ACC112 (cell line): Measurements from ENCODE around the gene OR56A4.

Experiments
- H2AFZ ChIP-seq: fragments of 200-600 bp; sonication (generic); one replicate; pipeline ENCODE4 v1.6.0; 2017; ENCODE audit warnings: antibody characterized with exemption, low read length; ENCODE audit not compliant: unreplicated experiment
- H3K27ac ChIP-seq: fragments of 200-600 bp; sonication (generic); 2 replicates; pipeline ENCODE4 v1.5.1; 2014; ENCODE audit warnings: low read depth, mild to moderate bottlenecking, antibody characterized with exemption, low read length, moderate library complexity
- H3K27me3 ChIP-seq: fragments of 200-600 bp; sonication (generic); 2 replicates; pipeline ENCODE4 v1.6.1; 2014; ENCODE audit warnings: mild to moderate bottlenecking, antibody characterized with exemption, low read length, moderate library complexity, mixed read lengths; ENCODE audit not compliant: insufficient read depth
- H3K36me3 ChIP-seq: fragments of 200-600 bp; sonication (generic); 2 replicates; pipeline ENCODE4 v1.6.1; 2016; ENCODE audit warnings: mild to moderate bottlenecking, antibody characterized with exemption, low read length, moderate library complexity, mixed read lengths; ENCODE audit not compliant: insufficient read depth
- H3K4me1 ChIP-seq: fragments of 200-600 bp; sonication (generic); one replicate; pipeline ENCODE4 v1.6.1; 2016; ENCODE audit warnings: low read length, mixed read lengths; ENCODE audit not compliant: insufficient read depth, unreplicated experiment, control insufficient read depth
- H3K4me3 ChIP-seq: fragments of 200-600 bp; sonication (generic); 2 replicates; pipeline ENCODE4 v1.5.1; 2014; ENCODE audit warnings: mild to moderate bottlenecking, low read depth, low read length
- H3K79me2 ChIP-seq: fragments of 200-600 bp; sonication (generic); one replicate; pipeline ENCODE4 v1.6.0; 2016; ENCODE audit warnings: low read length; ENCODE audit not compliant: control insufficient read depth, unreplicated experiment, insufficient read depth

Gene OR56A4

GRCh38 chr11:6006395-6006794 is 351 bp downstream of the OR56A4 start:
- no peak overlapping the region for H2AFZ ChIP-seq
- no peaks in the 10 kb centered on the region for H3K4me1 ChIP-seq
- no peak overlapping the region for H3K4me3 ChIP-seq
- no peaks in the 10 kb centered on the region for H3K36me3 ChIP-seq
- H3K79me2 ChIP-seq = no peaks in the 10 kb centered on the region
- H3K27ac ChIP-seq = no peak overlapping the region
- peaks cover 7% of the 10 kb centered on the region; the same call in 1 of the 2 replicates for H3K27me3 ChIP-seq

- Histone ChIP-seq H3K4me3 (no peak overlapping the region), H3K27me3 (peaks cover 4% of the 10 kb centered on the region; the same call in 1 of the 2 replicates), H3K36me3 (no peaks in the 10 kb centered on the region), H3K4me1 (no peaks in the 10 kb centered on the region), H3K79me2 (no peaks in the 10 kb centered on the region), H2AFZ (no peak overlapping the region), H3K27ac (no peak overlapping the region)
Observed at GRCh38 chr11:6002202-6002699, 4.5 kb downstream of the OR56A4 start.

GRCh38 chr11:5994791-5995190 is 12.0 kb downstream of the OR56A4 start:
- no peaks in the 10 kb centered on the region for H3K79me2 ChIP-seq
- H3K4me1 ChIP-seq = no peaks in the 10 kb centered on the region
- no peaks in the 10 kb centered on the region for H3K27me3 ChIP-seq
- no peak overlapping the region for H3K27ac ChIP-seq
- no peaks in the 10 kb centered on the region for H3K36me3 ChIP-seq
- no peak overlapping the region for H3K4me3 ChIP-seq
- no peak overlapping the region for H2AFZ ChIP-seq

GRCh38 chr11:5992604-5993251 is 14.0 kb downstream of the OR56A4 start:
- H3K4me1 ChIP-seq = no peaks in the 10 kb centered on the region
- no peak overlapping the region for H3K4me3 ChIP-seq
- H3K79me2 ChIP-seq = no peaks in the 10 kb centered on the region
- no peak overlapping the region for H2AFZ ChIP-seq
- H3K27me3 ChIP-seq = no peaks in the 10 kb centered on the region
- no peak overlapping the region for H3K27ac ChIP-seq
- no peaks in the 10 kb centered on the region for H3K36me3 ChIP-seq

GRCh38 chr11:5992150-5992549 is 14.6 kb downstream of the OR56A4 start:
- Histone ChIP-seq H3K4me1 (no peaks in the 10 kb centered on the region), H3K79me2 (no peaks in the 10 kb centered on the region), H3K27me3 (no peaks in the 10 kb centered on the region), H2AFZ (no peak overlapping the region), H3K36me3 (no peaks in the 10 kb centered on the region), H3K27ac (no peak overlapping the region), H3K4me3 (no peak overlapping the region)

- Histone ChIP-seq H3K36me3 (no peaks in the 10 kb centered on the region), H3K4me3 (no peak overlapping the region), H2AFZ (no peak overlapping the region), H3K27ac (no peak overlapping the region), H3K27me3 (no peaks in the 10 kb centered on the region), H3K4me1 (no peaks in the 10 kb centered on the region), H3K79me2 (no peaks in the 10 kb centered on the region)
Observed at GRCh38 chr11:5989203-5989602, 17.5 kb downstream of the OR56A4 start.

GRCh38 chr11:5986885-5987284 is 19.9 kb downstream of the OR56A4 start, which contains the start of gene OR52L1:
OR52L1 (minus strand) TSS chr11:5986985; CDS start chr11:5986930, 55 bp downstream.
- no peaks in the 10 kb centered on the region for H3K4me1 ChIP-seq
- H3K36me3 ChIP-seq = no peaks in the 10 kb centered on the region
- H3K27me3 ChIP-seq = no peaks in the 10 kb centered on the region
- no peaks in the 10 kb centered on the region for H3K79me2 ChIP-seq
- no peak within 1 kb of the TSS for H3K27ac ChIP-seq
- no peak within 1 kb of the TSS for H3K4me3 ChIP-seq
- H2AFZ ChIP-seq = no peak within 1 kb of the TSS

GRCh38 chr11:5983443-5983842 is 23.3 kb downstream of the OR56A4 start:
- Histone ChIP-seq H2AFZ (no peak overlapping the region), H3K4me1 (no peaks in the 10 kb centered on the region), H3K27me3 (no peaks in the 10 kb centered on the region), H3K4me3 (no peak overlapping the region), H3K36me3 (no peaks in the 10 kb centered on the region), H3K79me2 (no peaks in the 10 kb centered on the region), H3K27ac (no peak overlapping the region)

- Histone ChIP-seq H3K27me3 (no peaks in the 10 kb centered on the region), H3K79me2 (no peaks in the 10 kb centered on the region), H2AFZ (no peak overlapping the region), H3K36me3 (no peaks in the 10 kb centered on the region), H3K4me3 (no peak overlapping the region), H3K27ac (no peak overlapping the region), H3K4me1 (no peaks in the 10 kb centered on the region)
Observed at GRCh38 chr11:5973530-5973929, 33.2 kb downstream of the OR56A4 start.

GRCh38 chr11:5968394-5968793 is 38.4 kb downstream of the OR56A4 start, which contains the start of gene OR56A5:
OR56A5 (minus strand) TSS chr11:5968494; CDS start chr11:5968494, 0 bp downstream.
- no peaks in the 10 kb centered on the region for H3K4me1 ChIP-seq
- H3K27me3 ChIP-seq = no peaks in the 10 kb centered on the region
- no peak within 1 kb of the TSS for H2AFZ ChIP-seq
- no peaks in the 10 kb centered on the region for H3K36me3 ChIP-seq
- no peak within 1 kb of the TSS for H3K4me3 ChIP-seq
- no peaks in the 10 kb centered on the region for H3K79me2 ChIP-seq
- no peak within 1 kb of the TSS for H3K27ac ChIP-seq

- no peaks in the 10 kb centered on the region for H3K79me2 ChIP-seq
- H3K27me3 ChIP-seq = no peaks in the 10 kb centered on the region
- H3K27ac ChIP-seq = no peak overlapping the region
- no peaks in the 10 kb centered on the region for H3K4me1 ChIP-seq
- no peaks in the 10 kb centered on the region for H3K36me3 ChIP-seq
- H2AFZ ChIP-seq = no peak overlapping the region
- no peak overlapping the region for H3K4me3 ChIP-seq
Observed at GRCh38 chr11:5967708-5968107, 39.0 kb downstream of the OR56A4 start.
